Panc1 (cell line): ENCODE measurements around the gene MYO1F. TPM values are rescaled to one million over a fixed set of nuclear protein-coding genes. Genes with fewer than 3 reads are reported as not detected.

ENCODE experiments used
- ATAC-seq: fragments of 200-7000 bp; cut with Tn5 transposase; 2 replicates; pipeline ENCODE4 v1.9.1; 2020; ENCODE audit warnings: mild to moderate bottlenecking, moderate library complexity
- BruUV-seq: library from RNA; stranded (reverse); fragments of 400-500 nt; replicated peaks from 2 replicates; lab custom pipeline; 2021; lab: Mats Ljungman, UMichigan
- CTCF ChIA-PET: fragments of 300-600 bp; sonication (Branson Sonifier 250); formaldehyde crosslinking; loops from one replicate; lab custom pipeline; 2022; ENCODE audit warnings: antibody characterized with exemption; lab: Charles Lee
- POLR2A ChIA-PET: fragments of 300-600 bp; sonication (Branson Sonifier 250); formaldehyde crosslinking; loops from one replicate; lab custom pipeline; 2022; ENCODE audit warnings: antibody characterized with exemption; lab: Charles Lee
- DNase-seq: peaks from one replicate; pipeline ENCODE4 v3.0.0-alpha.2; 2010; ENCODE audit warnings: low read depth, low spot score
- H3K27ac ChIP-seq: 2 replicates; pipeline ENCODE4 v1.5.1; 2011; ENCODE audit warnings: mild to moderate bottlenecking, low read length, inconsistent platforms
- H3K27me3 ChIP-seq: fragments of 200-500 bp; sonication (Bioruptor generic); 2 replicates; pipeline ENCODE4 v1.6.0; 2014; ENCODE audit warnings: low read length, inconsistent platforms; ENCODE audit not compliant: control insufficient read depth, insufficient read depth
- H3K36me3 ChIP-seq: fragments of 200-500 bp; sonication (Bioruptor generic); 2 replicates; pipeline ENCODE4 v1.5.1; 2014; ENCODE audit warnings: inconsistent platforms, mild to moderate bottlenecking, low read length, moderate library complexity; ENCODE audit not compliant: control insufficient read depth, insufficient read depth
- H3K4me1 ChIP-seq: 2 replicates; pipeline ENCODE4 v1.5.1; 2011; ENCODE audit warnings: inconsistent platforms, mild to moderate bottlenecking, low read length, moderate library complexity; ENCODE audit not compliant: control insufficient read depth, insufficient read depth
- H3K4me3 ChIP-seq, 2 experiments: 2 replicates each; pipeline ENCODE4 v1.5.1; 2011 to 2012; ENCODE audit warnings: low read depth in 2 of 2, low read length in 2 of 2, mild to moderate bottlenecking in 2 of 2, inconsistent platforms in 1 of 2, moderate library complexity in 1 of 2
- H3K9me3 ChIP-seq: fragments of 200-500 bp; sonication (Bioruptor generic); 2 replicates; pipeline ENCODE4 v1.5.1; 2014; ENCODE audit warnings: low read depth, mild to moderate bottlenecking, inconsistent platforms, low read length, moderate library complexity; ENCODE audit not compliant: control insufficient read depth, insufficient read depth
- CTCF ChIP-seq: fragments of 450-650 bp; IDR thresholded peaks from 2 replicates; pipeline ENCODE4 v1.5.1; 2017; ENCODE audit warnings: mild to moderate bottlenecking
- POLR2AphosphoS5 ChIP-seq: IDR thresholded peaks from 2 replicates; pipeline ENCODE4 v1.6.1; 2012; ENCODE audit warnings: mild to moderate bottlenecking, low read depth, low read length, moderate library complexity
- REST ChIP-seq, 2 experiments: IDR thresholded peaks; 2 replicates each; pipeline ENCODE4 v1.6.1; 2011 to 2012; ENCODE audit warnings: low read depth in 2 of 2, control low read depth in 1 of 2, low read length in 1 of 2, mild to moderate bottlenecking in 1 of 2, moderate library complexity in 1 of 2; ENCODE audit not compliant: insufficient read depth in 1 of 2
- SIN3A ChIP-seq: IDR thresholded peaks from 2 replicates; pipeline ENCODE4 v1.6.1; 2012; ENCODE audit warnings: low read depth, mild to moderate bottlenecking, low read length, moderate library complexity, borderline replicate concordance; ENCODE audit not compliant: insufficient read depth
- TCF7L2 ChIP-seq: IDR thresholded peaks from 2 replicates; pipeline ENCODE4 v1.6.1; 2011; ENCODE audit warnings: mild to moderate bottlenecking, low read depth, low read length, inconsistent platforms
- in situ Hi-C: cut with HindIII; loops from 2 replicates; pipeline ENCODE4 v1.10.0; 2016; ENCODE audit warnings: low sequenced_read_pairs, low pct_unique_long_range_greater_than_20kb
- intact Hi-C: fragments of 100-400 bp; cut with micrococcal nuclease; formaldehyde crosslinking; loops from one replicate; pipeline ENCODE4 v1.10.0; 2022; ENCODE audit not compliant: unreplicated experiment
- total RNA-seq: library from RNA; stranded (reverse); gene quantifications from one replicate; pipeline ENCODE4 v1.2.1, GENCODE V29; 2021; ENCODE audit not compliant: unreplicated experiment

The MYO1F gene
- total RNA-seq, 1 experiment from 2014 or later, result 0.33 TPM

- Histone ChIP-seq H3K27me3 (no peaks in the 10 kb centered on the region), H3K27ac (no peak overlapping the region), H3K36me3 (no peaks in the 10 kb centered on the region), H3K9me3 (no peaks in the 10 kb centered on the region), H3K4me1 (no peaks in the 10 kb centered on the region), H3K4me3 (no peak overlapping the region)
- in situ Hi-C loops (no loop called here), intact Hi-C loops (no loop called here)
- no peak for TF ChIP-seq POLR2AphosphoS5
- TF ChIP-seq REST (IDR thresholded peaks at IDR 0.05; ENCODE audit: insufficient read depth in 1 of 2, low read depth in 2 of 2, low read length in 1 of 2), result no peak
- no peak for TF ChIP-seq CTCF
- TF ChIP-seq SIN3A, result no peak
- no peak for TF ChIP-seq TCF7L2
- no peak for ATAC-seq
- no TSS peak for BruUV-seq
- CTCF ChIA-PET, result no interaction called here
- no peak for DNase-seq
- POLR2A ChIA-PET, result no interaction called here
Observed at GRCh38 chr19:8494158-8494557, 83.1 kb downstream of the MYO1F start.

- no TSS peak for BruUV-seq
- no peak; the same call in 1 of the 2 replicates for ATAC-seq
- no peaks in the 10 kb centered on the region for H3K4me1 ChIP-seq
Observed at GRCh38 chr19:8491574-8491973, 85.7 kb downstream of the MYO1F start.

More at GRCh38 chr19:8491574-8491973, 85.7 kb downstream of the MYO1F start:
- ChIA-PET POLR2A (no interaction called here), CTCF (no interaction called here)
- Histone ChIP-seq H3K27me3 (no peaks in the 10 kb centered on the region), H3K27ac (no peak overlapping the region), H3K4me3 (no peak overlapping the region), H3K36me3 (no peaks in the 10 kb centered on the region), H3K9me3 (no peaks in the 10 kb centered on the region)
- TF ChIP-seq TCF7L2 (no peak), POLR2AphosphoS5 (no peak), CTCF (no peak), REST (IDR thresholded peaks at IDR 0.05; ENCODE audit: insufficient read depth in 1 of 2, low read depth in 2 of 2, low read length in 1 of 2) (no peak), SIN3A (no peak)
- intact Hi-C loops (no loop called here), in situ Hi-C loops (no loop called here)
- no peak for DNase-seq
